SK-N-SH (cell line): ENCODE data around the gene JMJD7.

Experiments
- EP300 ChIP-seq, 2 experiments: IDR thresholded peaks; 2 replicates each; pipeline versions ENCODE4 v1.4.0 to v1.6.1; 2012; ENCODE audit warnings: borderline replicate concordance in 1 of 2, low read depth in 1 of 2, low read length in 1 of 2
- EZH2phosphoT487 ChIP-seq: fragments of 200-600 bp; sonication (generic); IDR thresholded peaks from 2 replicates; pipeline ENCODE4 v1.6.1; 2017; ENCODE audit warnings: low read depth, mixed run types, mild to moderate bottlenecking, antibody characterized with exemption, moderate library complexity, borderline replicate concordance
- FOXJ3 ChIP-seq: sonication (generic); formaldehyde crosslinking; IDR thresholded peaks from 2 replicates; pipeline ENCODE4 v1.5.1; 2020; ENCODE audit warnings: mild to moderate bottlenecking, missing genetic modification reagents
- GATA2 ChIP-seq: sonication (generic); formaldehyde crosslinking; IDR thresholded peaks from 2 replicates; pipeline ENCODE4 v1.5.0; 2020; ENCODE audit warnings: mild to moderate bottlenecking, missing genetic modification reagents
- MAX ChIP-seq: IDR thresholded peaks from 2 replicates; pipeline ENCODE4 v1.4.0; 2012; ENCODE audit warnings: low read depth
- POLR2AphosphoS5 ChIP-seq: IDR thresholded peaks from 2 replicates; pipeline ENCODE4 v1.6.1; 2012; ENCODE audit warnings: low read depth, low read length
- RAD21 ChIP-seq: IDR thresholded peaks from 2 replicates; pipeline ENCODE4 v1.6.1; 2012; ENCODE audit warnings: mild to moderate bottlenecking, low read length
- RFX5 ChIP-seq: IDR thresholded peaks from 2 replicates; pipeline ENCODE4 v1.6.1; 2012; ENCODE audit warnings: mild to moderate bottlenecking, improper control_type of control experiment, low read length
- USF2 ChIP-seq: fragments of 150-350 bp; IDR thresholded peaks from 2 replicates; pipeline ENCODE4 v1.6.1; 2017; ENCODE audit warnings: antibody characterized with exemption, low read length, low read depth, borderline replicate concordance
- YY1 ChIP-seq: IDR thresholded peaks from 2 replicates; pipeline ENCODE4 v1.4.0; 2012; ENCODE audit warnings: low read depth, mild to moderate bottlenecking
- TF ChIP-seq, protein P1 (sequence below): fragments of 200-600 bp; sonication (generic); IDR thresholded peaks from 2 replicates; pipeline ENCODE4 v1.6.1; 2017; ENCODE audit warnings: antibody characterized with exemption, mild to moderate bottlenecking, moderate library complexity

- TF ChIP-seq RAD21: no peak
- TF ChIP-seq, protein P1, sequence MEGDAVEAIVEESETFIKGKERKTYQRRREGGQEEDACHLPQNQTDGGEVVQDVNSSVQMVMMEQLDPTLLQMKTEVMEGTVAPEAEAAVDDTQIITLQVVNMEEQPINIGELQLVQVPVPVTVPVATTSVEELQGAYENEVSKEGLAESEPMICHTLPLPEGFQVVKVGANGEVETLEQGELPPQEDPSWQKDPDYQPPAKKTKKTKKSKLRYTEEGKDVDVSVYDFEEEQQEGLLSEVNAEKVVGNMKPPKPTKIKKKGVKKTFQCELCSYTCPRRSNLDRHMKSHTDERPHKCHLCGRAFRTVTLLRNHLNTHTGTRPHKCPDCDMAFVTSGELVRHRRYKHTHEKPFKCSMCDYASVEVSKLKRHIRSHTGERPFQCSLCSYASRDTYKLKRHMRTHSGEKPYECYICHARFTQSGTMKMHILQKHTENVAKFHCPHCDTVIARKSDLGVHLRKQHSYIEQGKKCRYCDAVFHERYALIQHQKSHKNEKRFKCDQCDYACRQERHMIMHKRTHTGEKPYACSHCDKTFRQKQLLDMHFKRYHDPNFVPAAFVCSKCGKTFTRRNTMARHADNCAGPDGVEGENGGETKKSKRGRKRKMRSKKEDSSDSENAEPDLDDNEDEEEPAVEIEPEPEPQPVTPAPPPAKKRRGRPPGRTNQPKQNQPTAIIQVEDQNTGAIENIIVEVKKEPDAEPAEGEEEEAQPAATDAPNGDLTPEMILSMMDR: no peak
- no peak for TF ChIP-seq YY1
- TF ChIP-seq GATA2 (CRISPR knock-in tag): no peak
- no peak for TF ChIP-seq USF2
- no peak for TF ChIP-seq POLR2AphosphoS5
- no peak for TF ChIP-seq EZH2phosphoT487
- TF ChIP-seq MAX: no peak
- TF ChIP-seq RFX5: no peak
- no peak for TF ChIP-seq EP300 (IDR thresholded peaks at IDR 0.05; ENCODE audit: borderline replicate concordance in 1 of 2, low read depth in 1 of 2, low read length in 1 of 2)
- TF ChIP-seq FOXJ3: no peak
These were observed 17.1 kb upstream of the JMJD7 start for GRCh38 chr15:41810651-41811431.
